ENCODE data around the gene ING4. TPM values are rescaled to one million over a fixed set of nuclear protein-coding genes. Genes with fewer than 3 reads are reported as not detected.
A peak's percentile ranks its signal among the peaks of the same experiment; 100 is the strongest.

ING4 gene
- total and polyA plus RNA-seq, 7 experiments from 2014 or later: 33.1 to 106 (median 92.8) TPM

GRCh38 chr12:6688999-6689882, 26.3 kb upstream of the ING4 start, which contains the start of gene ZNF384:
TSS of gene ZNF384 (minus strand) at chr12:6689375. CDS start at chr12:6679520, 9,855 bp downstream.
- DNase-seq (peak; percentile 83 to 98 (median 96)), ATAC-seq (peak; percentile 91)
- intact Hi-C loops (cut with micrococcal nuclease): loop anchor here (1.0 to 10.0 kb wide), 26 partner anchors 11 to 1396 kb away; partner anchors contain the start of genes COPS7A (in 2 of the 2), ING4 (in 2 of the 2), MLF2 (in 2 of the 2) and NOP2 (in 2 of the 2)
- Mint-ChIP-seq H3K9me3 (no peaks in the 10 kb centered on the region), H3K36me3 (peaks cover 0 to 27% (median 8%) of the 10 kb centered on the region in 5 donors), H3K27ac (peak within 1 kb of the TSS; percentile 93 to 99 (median 98)), H3K4me1 (peaks cover 37 to 69% (median 53%) of the 10 kb centered on the region in 7 donors), H3K27me3 (no peaks in the 10 kb centered on the region), H3K4me3 (peak within 1 kb of the TSS; percentile 85 to 100 (median 96))
- Histone ChIP-seq H3K4me3 (ENCODE audit: low read length) (peak within 1 kb of the TSS; percentile 84), H3K27me3 (ENCODE audit: control insufficient read depth in 2 of 2, insufficient read depth in 2 of 2, low read length in 2 of 2) (no peaks in the 10 kb centered on the region), H3K4me1 (ENCODE audit: control insufficient read depth in 2 of 2, insufficient read depth in 2 of 2, low read length in 2 of 2) (peaks cover 17 to 19% of the 10 kb centered on the region in 2 donors), H3K36me3 (ENCODE audit: control insufficient read depth in 2 of 3, insufficient read depth in 3 of 3, low read length in 3 of 3) (peaks cover 0 to 12% (median 0%) of the 10 kb centered on the region in 3 experiments), H3K27ac (ENCODE audit: low read depth, low read length) (peak within 1 kb of the TSS; percentile 91), H3K9me3 (ENCODE audit: control insufficient read depth in 2 of 3, low read length in 3 of 3) (no peaks in the 10 kb centered on the region)
- ChIA-PET CTCF (interaction anchor here (0.5 to 2.2 kb wide), 14 partner anchors 21 to 401 kb away, joined by 3 to 15 read pairs (median 4); partner anchors contain the start of genes COPS7A and LPAR5), POLR2A (interaction anchor here (0.5 to 3.6 kb wide), 51 partner anchors 9 to 280 kb away, joined by 3 to 67 read pairs (median 4); partner anchors contain the start of genes C12orf57, CDCA3, COPS7A and ENO2)

GRCh38 chr12:6688543-6688998, 25.7 kb upstream of the ING4 start:
- Histone ChIP-seq H3K27me3 (ENCODE audit: control insufficient read depth in 2 of 2, insufficient read depth in 2 of 2, low read length in 2 of 2) (no peaks in the 10 kb centered on the region), H3K4me1 (ENCODE audit: control insufficient read depth in 2 of 2, insufficient read depth in 2 of 2, low read length in 2 of 2) (peaks cover 17 to 19% of the 10 kb centered on the region in 2 donors), H3K4me3 (ENCODE audit: low read length) (peak overlapping the region; percentile 84), H3K27ac (ENCODE audit: low read depth, low read length) (peak overlapping the region; percentile 91), H3K36me3 (ENCODE audit: control insufficient read depth in 2 of 3, insufficient read depth in 3 of 3, low read length in 3 of 3) (peaks cover 0 to 12% (median 0%) of the 10 kb centered on the region in 3 experiments), H3K9me3 (ENCODE audit: control insufficient read depth in 2 of 3, low read length in 3 of 3) (no peaks in the 10 kb centered on the region)
- CTCF ChIA-PET: interaction anchor here (0.5 to 2.2 kb wide), 10 partner anchors 20 to 135 kb away, joined by 3 to 15 read pairs (median 4); partner anchors contain the start of genes COPS7A and LPAR5
- Mint-ChIP-seq H3K9me3 (no peaks in the 10 kb centered on the region), H3K4me1 (peaks cover 37 to 73% (median 51%) of the 10 kb centered on the region in 7 donors), H3K4me3 (peak overlapping the region; percentile 85 to 100 (median 96)), H3K36me3 (peaks cover 0 to 29% (median 8%) of the 10 kb centered on the region in 5 donors), H3K27ac (peak overlapping the region; percentile 93 to 99 (median 98)), H3K27me3 (no peaks in the 10 kb centered on the region)
- POLR2A ChIA-PET: interaction anchor here (0.6 to 3.6 kb wide), 31 partner anchors 11 to 270 kb away, joined by 3 to 67 read pairs (median 6); partner anchors contain the start of genes C12orf57, CDCA3, COPS7A and ENO2
- ATAC-seq: no peak
- peak in 4 of 9 donors; percentile 36 to 46 (median 42) for DNase-seq
- intact Hi-C loops (cut with micrococcal nuclease): loop anchor here (2.0 to 10.0 kb wide), 8 partner anchors 72 to 1396 kb away; partner anchors contain the start of genes P3H3 (in 2 of the 2), IFFO1 (in 1 of the 2) and NECAP1 (in 1 of the 2)

- H3K4me3 Mint-ChIP-seq: peak overlapping the region in 1 of 10 donors; percentile 100
Measured at GRCh38 chr12:6685814-6686213, 22.9 kb upstream of the ING4 start.

GRCh38 chr12:6684609-6685008, 21.7 kb upstream of the ING4 start:
- Histone ChIP-seq H3K9me3 (ENCODE audit: control insufficient read depth in 2 of 3, low read length in 3 of 3) (no peaks in the 10 kb centered on the region), H3K27ac (ENCODE audit: low read depth, low read length) (peak overlapping the region; percentile 6), H3K4me1 (ENCODE audit: control insufficient read depth in 2 of 2, insufficient read depth in 2 of 2, low read length in 2 of 2) (peaks cover 9 to 12% of the 10 kb centered on the region in 2 donors), H3K36me3 (ENCODE audit: control insufficient read depth in 2 of 3, insufficient read depth in 3 of 3, low read length in 3 of 3) (peaks cover 0 to 41% (median 4%) of the 10 kb centered on the region in 3 experiments), H3K27me3 (ENCODE audit: control insufficient read depth in 2 of 2, insufficient read depth in 2 of 2, low read length in 2 of 2) (no peaks in the 10 kb centered on the region), H3K4me3 (ENCODE audit: low read length) (no peak overlapping the region)
- peak in 7 of 9 donors; percentile 45 to 69 (median 59) for DNase-seq
- H3K27me3 Mint-ChIP-seq: no peaks in the 10 kb centered on the region
- peak overlapping the region in 7 of 9 donors; percentile 8 to 88 (median 55) for H3K27ac Mint-ChIP-seq
- ChIA-PET CTCF (interaction anchor here (0.9 to 1.3 kb wide), 5 partner anchors 16 to 114 kb away, joined by 3 to 6 read pairs (median 5); no protein-coding TSS in a partner anchor), POLR2A (no interaction called here)
- no peaks in the 10 kb centered on the region for H3K9me3 Mint-ChIP-seq
- intact Hi-C loops (cut with micrococcal nuclease): loop anchor here (1.0 to 10.0 kb wide), 6 partner anchors 67 to 1400 kb away; partner anchors contain the start of genes NECAP1 (in 1 of the 2) and P3H3 (in 1 of the 2)
- ATAC-seq: no peak
- H3K4me1 Mint-ChIP-seq: peaks cover 31 to 68% (median 55%) of the 10 kb centered on the region in 7 donors
- peak overlapping the region in 3 of 10 donors; percentile 20 to 39 (median 35) for H3K4me3 Mint-ChIP-seq
- H3K36me3 Mint-ChIP-seq: peaks cover 0 to 37% (median 11%) of the 10 kb centered on the region in 5 donors

More at GRCh38 chr12:6685814-6686213, 22.9 kb upstream of the ING4 start:
- Mint-ChIP-seq H3K27me3 (no peaks in the 10 kb centered on the region), H3K27ac (peak overlapping the region in 3 of 9 donors; percentile 12 to 99 (median 70)), H3K4me1 (peaks cover 37 to 77% (median 60%) of the 10 kb centered on the region in 7 donors), H3K9me3 (no peaks in the 10 kb centered on the region), H3K36me3 (peaks cover 0 to 35% (median 9%) of the 10 kb centered on the region in 5 donors)
- Histone ChIP-seq H3K4me3 (ENCODE audit: low read length) (no peak overlapping the region), H3K4me1 (ENCODE audit: control insufficient read depth in 2 of 2, insufficient read depth in 2 of 2, low read length in 2 of 2) (peaks cover 17 to 19% of the 10 kb centered on the region in 2 donors), H3K36me3 (ENCODE audit: control insufficient read depth in 2 of 3, insufficient read depth in 3 of 3, low read length in 3 of 3) (peaks cover 0 to 29% (median 0%) of the 10 kb centered on the region in 3 experiments), H3K27ac (ENCODE audit: low read depth, low read length) (no peak overlapping the region), H3K27me3 (ENCODE audit: control insufficient read depth in 2 of 2, insufficient read depth in 2 of 2, low read length in 2 of 2) (no peaks in the 10 kb centered on the region), H3K9me3 (ENCODE audit: control insufficient read depth in 2 of 3, low read length in 3 of 3) (no peaks in the 10 kb centered on the region)
- no peak for ATAC-seq
- intact Hi-C loops (cut with micrococcal nuclease): loop anchor here (5.0 to 10.0 kb wide), 4 partner anchors 106 to 1399 kb away; partner anchors contain the start of genes NECAP1 (in 1 of the 2) and P3H3 (in 1 of the 2)
- DNase-seq: no peak
- POLR2A ChIA-PET: interaction anchor here (1.1 kb wide), 1 partner anchor 69 kb away, joined by 3 read pairs; no protein-coding TSS in a partner anchor
- CTCF ChIA-PET: no interaction called here

GRCh38 chr12:6676962-6677361, 14.0 kb upstream of the ING4 start:
- no peak overlapping the region for H3K27ac Mint-ChIP-seq
- ChIA-PET POLR2A (no interaction called here), CTCF (interaction anchor here (0.6 kb wide), 1 partner anchor 15 kb away, joined by 4 read pairs; no protein-coding TSS in a partner anchor)
- ATAC-seq (no peak), DNase-seq (no peak)
- no peaks in the 10 kb centered on the region for H3K9me3 Mint-ChIP-seq
- H3K36me3 Mint-ChIP-seq: peaks cover 8 to 55% (median 29%) of the 10 kb centered on the region in 5 donors
- Histone ChIP-seq H3K9me3 (ENCODE audit: control insufficient read depth in 2 of 3, low read length in 3 of 3) (no peaks in the 10 kb centered on the region), H3K4me1 (ENCODE audit: control insufficient read depth in 2 of 2, insufficient read depth in 2 of 2, low read length in 2 of 2) (no peaks in the 10 kb centered on the region), H3K36me3 (ENCODE audit: control insufficient read depth in 2 of 3, insufficient read depth in 3 of 3, low read length in 3 of 3) (peaks cover 17 to 98% (median 53%) of the 10 kb centered on the region in 3 experiments), H3K4me3 (ENCODE audit: low read length) (no peak overlapping the region), H3K27me3 (ENCODE audit: control insufficient read depth in 2 of 2, insufficient read depth in 2 of 2, low read length in 2 of 2) (no peaks in the 10 kb centered on the region), H3K27ac (ENCODE audit: low read depth, low read length) (no peak overlapping the region)
- no peaks in the 10 kb centered on the region for H3K27me3 Mint-ChIP-seq
- intact Hi-C loops (cut with micrococcal nuclease): no loop called here
- no peak overlapping the region for H3K4me3 Mint-ChIP-seq
- H3K4me1 Mint-ChIP-seq: peaks cover 0 to 14% (median 5%) of the 10 kb centered on the region in 7 donors

GRCh38 chr12:6672143-6672542, 9.2 kb upstream of the ING4 start:
- Histone ChIP-seq H3K9me3 (ENCODE audit: control insufficient read depth in 2 of 3, low read length in 3 of 3) (no peaks in the 10 kb centered on the region), H3K4me1 (ENCODE audit: control insufficient read depth in 2 of 2, insufficient read depth in 2 of 2, low read length in 2 of 2) (no peaks in the 10 kb centered on the region), H3K27ac (ENCODE audit: low read depth, low read length) (no peak overlapping the region), H3K36me3 (ENCODE audit: control insufficient read depth in 2 of 3, insufficient read depth in 3 of 3, low read length in 3 of 3) (peaks cover 28 to 98% (median 35%) of the 10 kb centered on the region in 3 experiments), H3K4me3 (ENCODE audit: low read length) (no peak overlapping the region), H3K27me3 (ENCODE audit: control insufficient read depth in 2 of 2, insufficient read depth in 2 of 2, low read length in 2 of 2) (no peaks in the 10 kb centered on the region)
- Mint-ChIP-seq H3K4me1 (peaks cover 0 to 3% (median 0%) of the 10 kb centered on the region in 7 donors), H3K27ac (no peak overlapping the region), H3K36me3 (peaks cover 11 to 71% (median 38%) of the 10 kb centered on the region in 5 donors), H3K9me3 (no peaks in the 10 kb centered on the region), H3K27me3 (no peaks in the 10 kb centered on the region), H3K4me3 (no peak overlapping the region)
- DNase-seq: no peak
- intact Hi-C loops (cut with micrococcal nuclease): no loop called here
- ChIA-PET CTCF (no interaction called here), POLR2A (no interaction called here)
- ATAC-seq: no peak

Measured in naive thymus-derived CD4-positive, alpha-beta T cell (primary cell).